ENCODE measurements around the gene SMYD3.

DNA sequence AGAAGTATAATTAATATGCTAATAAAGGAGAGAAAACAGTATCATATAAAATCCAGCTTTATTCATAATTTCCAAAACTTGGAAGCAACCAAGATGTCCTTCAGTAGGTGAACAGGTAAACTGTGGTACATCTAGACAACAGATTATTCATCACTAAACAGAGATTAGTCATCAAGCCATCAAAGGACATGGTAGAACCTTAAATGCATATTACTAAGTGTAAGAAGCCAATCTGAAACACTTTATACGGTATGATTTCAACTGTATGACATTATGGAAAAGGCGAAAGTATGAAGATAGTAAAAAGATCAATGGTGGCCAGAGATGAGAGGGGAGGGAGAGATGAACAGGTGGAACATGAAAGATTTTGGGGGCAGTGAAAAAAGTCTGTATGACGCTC, 541.7 kb downstream of the SMYD3 start:
- TF ChIP-seq, protein P1, sequence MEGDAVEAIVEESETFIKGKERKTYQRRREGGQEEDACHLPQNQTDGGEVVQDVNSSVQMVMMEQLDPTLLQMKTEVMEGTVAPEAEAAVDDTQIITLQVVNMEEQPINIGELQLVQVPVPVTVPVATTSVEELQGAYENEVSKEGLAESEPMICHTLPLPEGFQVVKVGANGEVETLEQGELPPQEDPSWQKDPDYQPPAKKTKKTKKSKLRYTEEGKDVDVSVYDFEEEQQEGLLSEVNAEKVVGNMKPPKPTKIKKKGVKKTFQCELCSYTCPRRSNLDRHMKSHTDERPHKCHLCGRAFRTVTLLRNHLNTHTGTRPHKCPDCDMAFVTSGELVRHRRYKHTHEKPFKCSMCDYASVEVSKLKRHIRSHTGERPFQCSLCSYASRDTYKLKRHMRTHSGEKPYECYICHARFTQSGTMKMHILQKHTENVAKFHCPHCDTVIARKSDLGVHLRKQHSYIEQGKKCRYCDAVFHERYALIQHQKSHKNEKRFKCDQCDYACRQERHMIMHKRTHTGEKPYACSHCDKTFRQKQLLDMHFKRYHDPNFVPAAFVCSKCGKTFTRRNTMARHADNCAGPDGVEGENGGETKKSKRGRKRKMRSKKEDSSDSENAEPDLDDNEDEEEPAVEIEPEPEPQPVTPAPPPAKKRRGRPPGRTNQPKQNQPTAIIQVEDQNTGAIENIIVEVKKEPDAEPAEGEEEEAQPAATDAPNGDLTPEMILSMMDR (IDR thresholded peaks at IDR 0.05): no peak
- TF ChIP-seq EP300 (IDR thresholded peaks at IDR 0.05): no peak
